Hippocampal formation (tissue), 2 donors: ENCODE measurements around the gene MADCAM1.
"Not testable (repeated sequence)": the region's sequence is repeated elsewhere in the genome, so short reads cannot be mapped to it uniquely, and the experiment has no call there.

Experiments
- DNase-seq, 2 donors: peaks; one replicate each; lab custom pipeline; 2025; lab: John Stamatoyannopoulos, UW

Gene MADCAM1

GRCh38 chr19:465056-465816, 31.1 kb upstream of the MADCAM1 start:
- DNase-seq = no peak

- DNase-seq = no peak
Measured at GRCh38 chr19:467554-467953, 28.7 kb upstream of the MADCAM1 start.

GRCh38 chr19:468587-469256, 27.6 kb upstream of the MADCAM1 start:
- DNase-seq = no peak

GRCh38 chr19:469833-470232, 26.5 kb upstream of the MADCAM1 start:
- no peak for DNase-seq

GRCh38 chr19:470701-471100, 25.6 kb upstream of the MADCAM1 start:
- no peak for DNase-seq

GRCh38 chr19:472005-472858, 24.1 kb upstream of the MADCAM1 start:
- no peak for DNase-seq

- no peak for DNase-seq
Measured at GRCh38 chr19:474126-475078, 21.9 kb upstream of the MADCAM1 start.

GRCh38 chr19:475360-475759, 20.9 kb upstream of the MADCAM1 start:
- no peak for DNase-seq

GRCh38 chr19:478236-478903, 17.9 kb upstream of the MADCAM1 start:
- peak in 1 of 2 donors; percentile 41 for DNase-seq

- DNase-seq = no peak
Measured at GRCh38 chr19:478976-479375, 17.3 kb upstream of the MADCAM1 start.

GRCh38 chr19:480016-480855, 16.1 kb upstream of the MADCAM1 start:
- peak; percentile 30 to 80 for DNase-seq

GRCh38 chr19:481100-481499, 15.2 kb upstream of the MADCAM1 start:
- not testable (repeated sequence) for DNase-seq

GRCh38 chr19:482186-483041, 13.9 kb upstream of the MADCAM1 start:
- no peak for DNase-seq

GRCh38 chr19:483332-484072, 12.8 kb upstream of the MADCAM1 start:
- no peak for DNase-seq

- DNase-seq = no peak
Measured at GRCh38 chr19:484494-484893, 11.8 kb upstream of the MADCAM1 start.

GRCh38 chr19:485077-485476, 11.2 kb upstream of the MADCAM1 start:
- DNase-seq = no peak

- DNase-seq = peak; percentile 94 to 99
Measured at GRCh38 chr19:485583-486236, 10.6 kb upstream of the MADCAM1 start.
